GM23338 (cell line): ENCODE measurements around the gene ZNF892. TPM values are rescaled to one million over a fixed set of nuclear protein-coding genes. Genes with fewer than 3 reads are reported as not detected.

Source experiments
- ATAC-seq: fragments of 200-7000 bp; cut with Tn5 transposase; 3 replicates; pipeline ENCODE4 v1.9.1; 2020
- DNase-seq: peaks from one replicate; pipeline ENCODE4 v3.0.0-alpha.2; 2015; ENCODE audit warnings: low spot score
- H2AFZ ChIP-seq: fragments of 200-600 bp; sonication (generic); 2 replicates; pipeline ENCODE4 v1.8.0; 2016; ENCODE audit warnings: antibody characterized with exemption, mild to moderate bottlenecking, moderate library complexity
- H3F3A ChIP-seq: fragments of 200-600 bp; sonication (generic); replicated peaks from 2 replicates; pipeline ENCODE4 v1.8.0; 2017; ENCODE audit warnings: antibody characterized with exemption, mixed run types, low read depth
- H3K27ac ChIP-seq: fragments of 200-600 bp; sonication (generic); 2 replicates; pipeline ENCODE4 v1.6.1; 2016; ENCODE audit warnings: low read depth
- H3K27me3 ChIP-seq: fragments of 200-600 bp; sonication (generic); 2 replicates; pipeline ENCODE4 v1.8.0; 2016; ENCODE audit warnings: mild to moderate bottlenecking, mixed run types, moderate library complexity; ENCODE audit not compliant: insufficient read depth
- H3K36me3 ChIP-seq: fragments of 200-600 bp; sonication (generic); 2 replicates; pipeline ENCODE4 v1.8.0; 2016; ENCODE audit warnings: mild to moderate bottlenecking; ENCODE audit not compliant: insufficient read depth
- H3K4me1 ChIP-seq: fragments of 200-600 bp; sonication (generic); 2 replicates; pipeline ENCODE4 v1.8.0; 2016; ENCODE audit warnings: mild to moderate bottlenecking, moderate library complexity; ENCODE audit not compliant: insufficient read depth
- H3K4me2 ChIP-seq: fragments of 200-600 bp; sonication (generic); 2 replicates; pipeline ENCODE4 v1.7.1; 2017; ENCODE audit warnings: mixed run types
- H3K4me3 ChIP-seq: fragments of 200-600 bp; sonication (generic); 2 replicates; pipeline ENCODE4 v1.6.1; 2016; ENCODE audit warnings: mixed run types
- H3K79me2 ChIP-seq: fragments of 200-600 bp; sonication (generic); replicated peaks from 2 replicates; pipeline ENCODE4 v1.8.0; 2017; ENCODE audit warnings: mild to moderate bottlenecking; ENCODE audit not compliant: insufficient read depth
- H3K9me2 ChIP-seq: fragments of 200-600 bp; sonication (generic); 2 replicates; pipeline ENCODE4 v1.8.0; 2017; ENCODE audit not compliant: insufficient read depth
- H4K20me1 ChIP-seq: fragments of 200-600 bp; sonication (generic); replicated peaks from 2 replicates; pipeline ENCODE4 v1.8.0; 2017; ENCODE audit warnings: mild to moderate bottlenecking; ENCODE audit not compliant: insufficient read depth
- H3K27ac Mint-ChIP-seq: 2 replicates; pipeline ENCODE4 v1.8.0; 2020; ENCODE audit warnings: inconsistent platforms, mild to moderate bottlenecking, moderate library complexity, mixed read lengths
- H3K27me3 Mint-ChIP-seq: 3 replicates; pipeline ENCODE4 v1.8.0; 2022; ENCODE audit warnings: low read depth, mild to moderate bottlenecking, moderate library complexity, mixed read lengths, inconsistent platforms; ENCODE audit not compliant: insufficient read depth, poor library complexity
- H3K36me3 Mint-ChIP-seq: 3 replicates; pipeline ENCODE4 v1.8.0; 2021; ENCODE audit warnings: low read depth, mild to moderate bottlenecking, inconsistent platforms, moderate library complexity, mixed read lengths
- H3K4me1 Mint-ChIP-seq: 3 replicates; pipeline ENCODE4 v1.8.0; 2020; ENCODE audit warnings: mild to moderate bottlenecking, inconsistent platforms, mixed read lengths
- H3K4me3 Mint-ChIP-seq: 3 replicates; pipeline ENCODE4 v1.8.0; 2021; ENCODE audit warnings: moderate library complexity, mild to moderate bottlenecking, inconsistent platforms, mixed read lengths
- H3K9me3 Mint-ChIP-seq: 3 replicates; pipeline ENCODE4 v1.8.0; 2020; ENCODE audit warnings: moderate library complexity, mild to moderate bottlenecking, inconsistent platforms, mixed read lengths
- CREB1 ChIP-seq: fragments of 250-450 bp; sonication (Bioruptor Pico); IDR thresholded peaks from 2 replicates; pipeline ENCODE4 v1.5.0; 2020; ENCODE audit warnings: low read depth, mild to moderate bottlenecking, moderate library complexity
- EZH2phosphoT487 ChIP-seq: fragments of 200-600 bp; sonication (generic); IDR thresholded peaks from one replicate; pipeline ENCODE4 v1.8.1; 2018; ENCODE audit warnings: antibody characterized with exemption; ENCODE audit not compliant: unreplicated experiment
- JUNB ChIP-seq: IDR thresholded peaks from one replicate; pipeline ENCODE4 v1.6.1; 2016; ENCODE audit warnings: antibody characterized with exemption; ENCODE audit not compliant: unreplicated experiment
- NANOG ChIP-seq: IDR thresholded peaks from 2 replicates; pipeline ENCODE4 v1.6.1; 2016; ENCODE audit warnings: antibody characterized with exemption, borderline replicate concordance
- REST ChIP-seq: IDR thresholded peaks from one replicate; pipeline ENCODE4 v1.6.1; 2018; ENCODE audit warnings: antibody characterized with exemption; ENCODE audit not compliant: unreplicated experiment
- STAT1 ChIP-seq: IDR thresholded peaks from one replicate; pipeline ENCODE4 v1.6.1; 2016; ENCODE audit warnings: antibody characterized with exemption; ENCODE audit not compliant: unreplicated experiment
- ZNF331 ChIP-seq: fragments of 250-450 bp; sonication (Bioruptor Pico); IDR thresholded peaks from 2 replicates; pipeline ENCODE4 v1.5.0; 2020; ENCODE audit warnings: low read depth, mild to moderate bottlenecking, moderate library complexity
- polyA plus RNA-seq: library from polyadenylated mRNA; unstranded; fragments of >200 nt; fragmentation: Nextera tagmentation; extraction: Ambion mirVana; gene quantifications from 2 replicates; pipeline ENCODE4 v1.2.1, GENCODE V29; 2016
- total RNA-seq: library from RNA; depleted of rRNA; stranded (reverse); fragments of >200 nt; shearing (Covaris generic); gene quantifications from 2 replicates; pipeline ENCODE4 v1.2.3, GENCODE V29; 2014
- TF ChIP-seq, protein P1 (sequence below): fragments of 250-450 bp; sonication (Bioruptor Pico); IDR thresholded peaks from 2 replicates; pipeline ENCODE4 v1.5.0; 2020; ENCODE audit warnings: mild to moderate bottlenecking, moderate library complexity
- TF ChIP-seq, protein P2 (sequence below), 2 experiments: fragments of 200-600 bp in 1 of 2; sonication (generic) in 1 of 2; conservative IDR thresholded peaks; 2 replicates each; pipeline versions ENCODE4 v1.5.1 to v1.6.1; 2016 to 2017; ENCODE audit warnings: antibody characterized with exemption in 2 of 2, low read depth in 2 of 2, mild to moderate bottlenecking in 2 of 2, moderate library complexity in 1 of 2

The ZNF892 gene
- total and polyA plus RNA-seq, 2 experiments from 2014 or later, result 2.2 to 17.9 TPM

- ATAC-seq (no peak), DNase-seq (no peak)
- H3K4me3 ChIP-seq, result no peak overlapping the region
- Mint-ChIP-seq H3K27ac (no peak overlapping the region), H3K4me1 (no peaks in the 10 kb centered on the region), H3K9me3 (no peaks in the 10 kb centered on the region), H3K36me3 (no peaks in the 10 kb centered on the region; the same call in 2 of the 3 replicates), H3K4me3 (no peak overlapping the region), H3K27me3 (peaks cover 5% of the 10 kb centered on the region)
- H3K36me3 ChIP-seq, result no peaks in the 10 kb centered on the region
- H3K9me2 ChIP-seq, result no peaks in the 10 kb centered on the region
- TF ChIP-seq JUNB (no peak), ZNF331 (CRISPR knock-in tag) (no peak), CREB1 (CRISPR knock-in tag) (no peak)
- TF ChIP-seq, protein P1, sequence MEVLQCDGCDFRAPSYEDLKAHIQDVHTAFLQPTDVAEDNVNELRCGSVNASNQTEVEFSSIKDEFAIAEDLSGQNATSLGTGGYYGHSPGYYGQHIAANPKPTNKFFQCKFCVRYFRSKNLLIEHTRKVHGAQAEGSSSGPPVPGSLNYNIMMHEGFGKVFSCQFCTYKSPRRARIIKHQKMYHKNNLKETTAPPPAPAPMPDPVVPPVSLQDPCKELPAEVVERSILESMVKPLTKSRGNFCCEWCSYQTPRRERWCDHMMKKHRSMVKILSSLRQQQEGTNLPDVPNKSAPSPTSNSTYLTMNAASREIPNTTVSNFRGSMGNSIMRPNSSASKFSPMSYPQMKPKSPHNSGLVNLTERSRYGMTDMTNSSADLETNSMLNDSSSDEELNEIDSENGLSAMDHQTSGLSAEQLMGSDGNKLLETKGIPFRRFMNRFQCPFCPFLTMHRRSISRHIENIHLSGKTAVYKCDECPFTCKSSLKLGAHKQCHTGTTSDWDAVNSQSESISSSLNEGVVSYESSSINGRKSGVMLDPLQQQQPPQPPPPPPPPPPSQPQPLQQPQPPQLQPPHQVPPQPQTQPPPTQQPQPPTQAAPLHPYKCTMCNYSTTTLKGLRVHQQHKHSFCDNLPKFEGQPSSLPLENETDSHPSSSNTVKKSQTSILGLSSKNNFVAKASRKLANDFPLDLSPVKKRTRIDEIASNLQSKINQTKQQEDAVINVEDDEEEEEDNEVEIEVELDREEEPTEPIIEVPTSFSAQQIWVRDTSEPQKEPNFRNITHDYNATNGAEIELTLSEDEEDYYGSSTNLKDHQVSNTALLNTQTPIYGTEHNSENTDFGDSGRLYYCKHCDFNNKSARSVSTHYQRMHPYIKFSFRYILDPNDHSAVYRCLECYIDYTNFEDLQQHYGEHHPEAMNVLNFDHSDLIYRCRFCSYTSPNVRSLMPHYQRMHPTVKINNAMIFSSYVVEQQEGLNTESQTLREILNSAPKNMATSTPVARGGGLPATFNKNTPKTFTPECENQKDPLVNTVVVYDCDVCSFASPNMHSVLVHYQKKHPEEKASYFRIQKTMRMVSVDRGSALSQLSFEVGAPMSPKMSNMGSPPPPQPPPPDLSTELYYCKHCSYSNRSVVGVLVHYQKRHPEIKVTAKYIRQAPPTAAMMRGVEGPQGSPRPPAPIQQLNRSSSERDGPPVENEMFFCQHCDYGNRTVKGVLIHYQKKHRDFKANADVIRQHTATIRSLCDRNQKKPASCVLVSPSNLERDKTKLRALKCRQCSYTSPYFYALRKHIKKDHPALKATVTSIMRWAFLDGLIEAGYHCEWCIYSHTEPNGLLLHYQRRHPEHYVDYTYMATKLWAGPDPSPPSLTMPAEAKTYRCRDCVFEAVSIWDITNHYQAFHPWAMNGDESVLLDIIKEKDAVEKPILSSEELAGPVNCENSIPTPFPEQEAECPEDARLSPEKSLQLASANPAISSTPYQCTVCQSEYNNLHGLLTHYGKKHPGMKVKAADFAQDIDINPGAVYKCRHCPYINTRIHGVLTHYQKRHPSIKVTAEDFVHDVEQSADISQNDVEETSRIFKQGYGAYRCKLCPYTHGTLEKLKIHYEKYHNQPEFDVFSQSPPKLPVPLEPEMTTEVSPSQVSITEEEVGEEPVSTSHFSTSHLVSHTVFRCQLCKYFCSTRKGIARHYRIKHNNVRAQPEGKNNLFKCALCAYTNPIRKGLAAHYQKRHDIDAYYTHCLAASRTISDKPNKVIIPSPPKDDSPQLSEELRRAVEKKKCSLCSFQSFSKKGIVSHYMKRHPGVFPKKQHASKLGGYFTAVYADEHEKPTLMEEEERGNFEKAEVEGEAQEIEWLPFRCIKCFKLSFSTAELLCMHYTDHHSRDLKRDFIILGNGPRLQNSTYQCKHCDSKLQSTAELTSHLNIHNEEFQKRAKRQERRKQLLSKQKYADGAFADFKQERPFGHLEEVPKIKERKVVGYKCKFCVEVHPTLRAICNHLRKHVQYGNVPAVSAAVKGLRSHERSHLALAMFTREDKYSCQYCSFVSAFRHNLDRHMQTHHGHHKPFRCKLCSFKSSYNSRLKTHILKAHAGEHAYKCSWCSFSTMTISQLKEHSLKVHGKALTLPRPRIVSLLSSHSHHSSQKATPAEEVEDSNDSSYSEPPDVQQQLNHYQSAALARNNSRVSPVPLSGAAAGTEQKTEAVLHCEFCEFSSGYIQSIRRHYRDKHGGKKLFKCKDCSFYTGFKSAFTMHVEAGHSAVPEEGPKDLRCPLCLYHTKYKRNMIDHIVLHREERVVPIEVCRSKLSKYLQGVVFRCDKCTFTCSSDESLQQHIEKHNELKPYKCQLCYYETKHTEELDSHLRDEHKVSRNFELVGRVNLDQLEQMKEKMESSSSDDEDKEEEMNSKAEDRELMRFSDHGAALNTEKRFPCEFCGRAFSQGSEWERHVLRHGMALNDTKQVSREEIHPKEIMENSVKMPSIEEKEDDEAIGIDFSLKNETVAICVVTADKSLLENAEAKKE, result no peak
- no peak overlapping the region for H3K4me2 ChIP-seq
- no peaks in the 10 kb centered on the region for H3F3A ChIP-seq
- no peaks in the 10 kb centered on the region for H3K4me1 ChIP-seq
- no peak overlapping the region for H3K27ac ChIP-seq
- H3K27me3 ChIP-seq, result no peaks in the 10 kb centered on the region
- no peaks in the 10 kb centered on the region; the same call in 1 of the 2 replicates for H4K20me1 ChIP-seq
- no peaks in the 10 kb centered on the region for H3K79me2 ChIP-seq
- H2AFZ ChIP-seq, result no peak overlapping the region
Observed at GRCh38 chr2:95174031-95174542, 33.2 kb upstream of the ZNF892 start.

GRCh38 chr2:95179451-95179850 is 27.9 kb upstream of the ZNF892 start:
- no peak for ATAC-seq
- H2AFZ ChIP-seq, result no peak overlapping the region
- no peaks in the 10 kb centered on the region for H3F3A ChIP-seq
- H3K36me3 ChIP-seq, result no peaks in the 10 kb centered on the region
- H4K20me1 ChIP-seq, result no peaks in the 10 kb centered on the region; the same call in 1 of the 2 replicates
- Mint-ChIP-seq H3K27ac (no peak overlapping the region), H3K4me1 (no peaks in the 10 kb centered on the region; the same call in 2 of the 3 replicates), H3K9me3 (0 out of 3 replicates have a peak, but pooled peaks cover 4% of the 10 kb centered on the region), H3K4me3 (no peak overlapping the region), H3K27me3 (peaks cover 3% of the 10 kb centered on the region), H3K36me3 (peaks cover 25% of the 10 kb centered on the region)
- no peaks in the 10 kb centered on the region for H3K9me2 ChIP-seq
- H3K27me3 ChIP-seq, result no peaks in the 10 kb centered on the region
- H3K79me2 ChIP-seq, result no peaks in the 10 kb centered on the region
- no peak overlapping the region for H3K4me2 ChIP-seq
- TF ChIP-seq, protein P2, sequence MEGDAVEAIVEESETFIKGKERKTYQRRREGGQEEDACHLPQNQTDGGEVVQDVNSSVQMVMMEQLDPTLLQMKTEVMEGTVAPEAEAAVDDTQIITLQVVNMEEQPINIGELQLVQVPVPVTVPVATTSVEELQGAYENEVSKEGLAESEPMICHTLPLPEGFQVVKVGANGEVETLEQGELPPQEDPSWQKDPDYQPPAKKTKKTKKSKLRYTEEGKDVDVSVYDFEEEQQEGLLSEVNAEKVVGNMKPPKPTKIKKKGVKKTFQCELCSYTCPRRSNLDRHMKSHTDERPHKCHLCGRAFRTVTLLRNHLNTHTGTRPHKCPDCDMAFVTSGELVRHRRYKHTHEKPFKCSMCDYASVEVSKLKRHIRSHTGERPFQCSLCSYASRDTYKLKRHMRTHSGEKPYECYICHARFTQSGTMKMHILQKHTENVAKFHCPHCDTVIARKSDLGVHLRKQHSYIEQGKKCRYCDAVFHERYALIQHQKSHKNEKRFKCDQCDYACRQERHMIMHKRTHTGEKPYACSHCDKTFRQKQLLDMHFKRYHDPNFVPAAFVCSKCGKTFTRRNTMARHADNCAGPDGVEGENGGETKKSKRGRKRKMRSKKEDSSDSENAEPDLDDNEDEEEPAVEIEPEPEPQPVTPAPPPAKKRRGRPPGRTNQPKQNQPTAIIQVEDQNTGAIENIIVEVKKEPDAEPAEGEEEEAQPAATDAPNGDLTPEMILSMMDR (conservative IDR thresholded peaks at IDR 0.05; ENCODE audit: low read depth in 2 of 2), result no peak
- TF ChIP-seq EZH2phosphoT487, result no peak
- TF ChIP-seq NANOG, result no peak
- TF ChIP-seq STAT1, result no peak
- TF ChIP-seq REST, result no peak
- no peak for TF ChIP-seq CREB1 (CRISPR knock-in tag)
- H3K4me3 ChIP-seq, result no peak overlapping the region
- no peak overlapping the region for H3K27ac ChIP-seq
- DNase-seq, result no peak
- no peaks in the 10 kb centered on the region for H3K4me1 ChIP-seq
